CD4-positive, alpha-beta memory T cell (primary cell): Measurements from ENCODE around the gene NDUFB4. TPM values are rescaled to one million over a fixed set of nuclear protein-coding genes. Genes with fewer than 3 reads are reported as not detected.

Experiments used
- CTCF ChIA-PET: fragments of 350-600 bp; sonication (Branson Sonifier 250); formaldehyde crosslinking; loops from one replicate; lab custom pipeline; 2021; ENCODE audit warnings: inconsistent platforms; ENCODE audit not compliant: partially characterized antibody; lab: Charles Lee
- POLR2A ChIA-PET: fragments of 350-600 bp; sonication (Branson Sonifier 250); formaldehyde crosslinking; loops from one replicate; lab custom pipeline; 2021; ENCODE audit not compliant: partially characterized antibody; lab: Charles Lee
- DNase-seq, 5 donors: peaks; one replicate each; pipeline versions ENCODE4 v3.0.0 to v3.0.0-alpha.2; 2020 to 2022; ENCODE audit warnings: mixed read lengths in 1 of 5
- H3K27ac ChIP-seq: one replicate; pipeline ENCODE4 v1.7.0; 2013; ENCODE audit warnings: low read depth, low read length
- H3K27me3 ChIP-seq: 2 replicates; pipeline ENCODE4 v1.7.0; 2013; ENCODE audit warnings: mild to moderate bottlenecking, low read length, moderate library complexity; ENCODE audit not compliant: insufficient read depth
- H3K36me3 ChIP-seq: 2 replicates; pipeline ENCODE4 v1.7.0; 2013; ENCODE audit warnings: mild to moderate bottlenecking, low read length, moderate library complexity; ENCODE audit not compliant: insufficient read depth
- H3K4me1 ChIP-seq: 2 replicates; pipeline ENCODE4 v1.7.0; 2013; ENCODE audit warnings: mild to moderate bottlenecking, low read length, moderate library complexity; ENCODE audit not compliant: insufficient read depth
- H3K4me3 ChIP-seq, 2 donors: one replicate each; pipeline ENCODE4 v1.7.0; 2013; ENCODE audit warnings: low read length in 2 of 2, mild to moderate bottlenecking in 1 of 2
- H3K9me3 ChIP-seq, 2 donors: one replicate each; pipeline ENCODE4 v1.7.0; 2013; ENCODE audit warnings: low read length in 2 of 2, control low read depth in 1 of 2; ENCODE audit not compliant: control insufficient read depth in 1 of 2
- H3K27ac Mint-ChIP-seq, 7 donors: one replicate each; pipeline ENCODE4 v1.8.0; 2020 to 2021; ENCODE audit warnings: mixed read lengths in 7 of 7, mild to moderate bottlenecking in 6 of 7, inconsistent platforms in 3 of 7, moderate library complexity in 3 of 7
- H3K27me3 Mint-ChIP-seq, 2 donors: one replicate each; pipeline ENCODE4 v1.8.0; 2020 to 2021; ENCODE audit warnings: mixed read lengths in 2 of 2
- H3K36me3 Mint-ChIP-seq, 2 donors: one replicate each; pipeline ENCODE4 v1.8.0; 2020 to 2021; ENCODE audit warnings: mixed read lengths in 2 of 2, inconsistent platforms in 1 of 2, mild to moderate bottlenecking in 1 of 2
- H3K4me1 Mint-ChIP-seq, 4 donors: one replicate each; pipeline ENCODE4 v1.8.0; 2020 to 2021; ENCODE audit warnings: mixed read lengths in 4 of 4, mild to moderate bottlenecking in 1 of 4
- H3K4me3 Mint-ChIP-seq, 8 donors: one replicate each; pipeline ENCODE4 v1.8.0; 2020 to 2021; ENCODE audit warnings: mixed read lengths in 8 of 8, mild to moderate bottlenecking in 7 of 8, moderate library complexity in 6 of 8, inconsistent platforms in 3 of 8
- H3K9me3 Mint-ChIP-seq, 8 donors: one replicate each; pipeline ENCODE4 v1.8.0; 2020 to 2021; ENCODE audit warnings: mixed read lengths in 8 of 8, mild to moderate bottlenecking in 5 of 8, inconsistent platforms in 3 of 8, moderate library complexity in 1 of 8
- intact Hi-C: fragments of 100-400 bp; cut with micrococcal nuclease; formaldehyde crosslinking; loops from one replicate; pipeline ENCODE4 v1.15.1; 2023
- polyA plus RNA-seq, 2 donors: library from polyadenylated mRNA; unstranded; fragments of 300-500 nt; fragmentation: Illumina TruSeq; gene quantifications; one replicate each; pipeline ENCODE4 v1.2.3, GENCODE V29; 2021
- total RNA-seq, 2 experiments: library from RNA; stranded (reverse); gene quantifications; one replicate each; pipeline ENCODE4 v1.2.3, GENCODE V29; 2021

NDUFB4 gene
- total and polyA plus RNA-seq, 4 experiments from 2014 or later: 82.1 to 257 (median 163) TPM

DNA sequence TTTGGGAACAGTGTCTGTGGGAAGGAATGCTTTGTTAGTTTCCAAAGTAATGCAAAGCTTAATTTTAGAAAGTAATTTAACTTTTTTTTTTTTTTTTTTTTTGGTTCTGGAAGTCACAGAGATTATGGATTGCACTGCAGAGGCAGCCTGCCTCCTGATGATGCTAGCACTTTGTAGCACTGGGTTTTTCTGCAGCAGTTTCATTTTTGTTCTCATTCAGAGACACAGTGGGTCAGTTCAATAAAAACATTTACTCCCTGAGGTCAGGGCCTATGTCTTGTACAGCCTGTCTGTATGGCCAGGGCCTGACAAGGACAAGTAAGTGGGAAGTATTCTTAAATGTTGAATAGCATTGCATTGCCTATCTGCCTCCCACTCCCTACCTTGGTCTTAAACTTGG is 39.0 kb upstream of the NDUFB4 start:
- intact Hi-C loops: loop anchor here (5.0 to 10.0 kb wide), 2 partner anchors 462 to 1675 kb away; partner anchors contain the start of gene GSK3B
- Mint-ChIP-seq H3K9me3 (no peaks in the 10 kb centered on the region), H3K4me3 (no peak overlapping the region), H3K36me3 (no peaks in the 10 kb centered on the region), H3K27me3 (peaks cover 0 to 5% of the 10 kb centered on the region in 2 donors), H3K4me1 (peaks cover 11 to 24% (median 13%) of the 10 kb centered on the region in 4 donors), H3K27ac (peak overlapping the region in 5 of 7 donors; percentile 17 to 96 (median 92))
- ChIA-PET CTCF (interaction anchor here (0.9 to 9.0 kb wide), 11 partner anchors 8 to 1673 kb away, joined by 3 to 294 read pairs (median 26); partner anchors contain the start of gene NDUFB4), POLR2A (interaction anchor here (0.6 kb wide), 1 partner anchor 11 kb away, joined by 3 read pairs; no protein-coding TSS in a partner anchor)
- Histone ChIP-seq H3K27ac (no peak overlapping the region), H3K27me3 (no peaks in the 10 kb centered on the region), H3K4me1 (peaks cover 11% of the 10 kb centered on the region), H3K4me3 (no peak overlapping the region), H3K36me3 (no peaks in the 10 kb centered on the region), H3K9me3 (no peaks in the 10 kb centered on the region)
- no peak for DNase-seq

DNA sequence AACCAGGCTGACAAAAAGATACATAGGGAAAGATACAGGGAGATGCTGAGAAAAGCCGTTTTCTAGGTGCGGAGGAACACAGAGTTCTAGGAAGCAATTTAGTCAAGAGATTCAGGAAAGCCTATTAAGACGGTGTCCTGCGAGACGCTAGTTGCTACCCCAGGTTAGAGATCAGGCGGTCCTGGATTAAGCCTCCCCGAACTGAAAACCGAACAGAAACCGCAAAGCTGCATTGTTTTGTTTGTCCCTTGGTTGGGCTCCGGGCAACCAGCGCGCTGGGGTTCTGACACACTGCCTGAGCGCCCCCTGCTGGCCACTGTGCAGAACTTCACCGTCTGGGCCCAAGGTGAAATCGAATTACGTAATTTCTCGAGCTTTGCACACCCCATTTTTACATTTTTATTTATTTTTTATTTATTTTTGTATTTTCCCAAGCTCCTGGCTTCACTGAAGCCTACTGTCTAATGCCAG is 37.3 kb upstream of the NDUFB4 start:
- no peaks in the 10 kb centered on the region for H3K36me3 Mint-ChIP-seq
- peaks cover 1% of the 10 kb centered on the region in 2 donors for H3K27me3 Mint-ChIP-seq
- H3K9me3 ChIP-seq: no peaks in the 10 kb centered on the region
- H3K27ac ChIP-seq: peak overlapping the region; percentile 36
- ChIA-PET CTCF (interaction anchor here (0.6 to 9.0 kb wide), 58 partner anchors 9 to 1674 kb away, joined by 3 to 294 read pairs (median 4); partner anchors contain the start of genes LRRC58 and NDUFB4), POLR2A (interaction anchor here (0.6 to 1.5 kb wide), 9 partner anchors 9 to 315 kb away, joined by 3 to 10 read pairs (median 4); partner anchors contain the start of genes GTF2E1, NDUFB4 and RABL3)
- H3K4me1 ChIP-seq: peaks cover 11% of the 10 kb centered on the region
- H3K4me3 ChIP-seq: peak overlapping the region in 1 of 2 donors; percentile 33
- intact Hi-C loops: loop anchor here (1.0 to 10.0 kb wide), 5 partner anchors 142 to 1677 kb away; partner anchors contain the start of gene GSK3B
- H3K4me1 Mint-ChIP-seq: peaks cover 11 to 24% (median 13%) of the 10 kb centered on the region in 4 donors
- no peaks in the 10 kb centered on the region for H3K27me3 ChIP-seq
- H3K9me3 Mint-ChIP-seq: no peaks in the 10 kb centered on the region
- DNase-seq: peak; percentile 85 to 91 (median 89)
- H3K27ac Mint-ChIP-seq: peak overlapping the region; percentile 69 to 96 (median 93)
- H3K4me3 Mint-ChIP-seq: peak overlapping the region; percentile 74 to 88 (median 82)
- no peaks in the 10 kb centered on the region for H3K36me3 ChIP-seq

DNA sequence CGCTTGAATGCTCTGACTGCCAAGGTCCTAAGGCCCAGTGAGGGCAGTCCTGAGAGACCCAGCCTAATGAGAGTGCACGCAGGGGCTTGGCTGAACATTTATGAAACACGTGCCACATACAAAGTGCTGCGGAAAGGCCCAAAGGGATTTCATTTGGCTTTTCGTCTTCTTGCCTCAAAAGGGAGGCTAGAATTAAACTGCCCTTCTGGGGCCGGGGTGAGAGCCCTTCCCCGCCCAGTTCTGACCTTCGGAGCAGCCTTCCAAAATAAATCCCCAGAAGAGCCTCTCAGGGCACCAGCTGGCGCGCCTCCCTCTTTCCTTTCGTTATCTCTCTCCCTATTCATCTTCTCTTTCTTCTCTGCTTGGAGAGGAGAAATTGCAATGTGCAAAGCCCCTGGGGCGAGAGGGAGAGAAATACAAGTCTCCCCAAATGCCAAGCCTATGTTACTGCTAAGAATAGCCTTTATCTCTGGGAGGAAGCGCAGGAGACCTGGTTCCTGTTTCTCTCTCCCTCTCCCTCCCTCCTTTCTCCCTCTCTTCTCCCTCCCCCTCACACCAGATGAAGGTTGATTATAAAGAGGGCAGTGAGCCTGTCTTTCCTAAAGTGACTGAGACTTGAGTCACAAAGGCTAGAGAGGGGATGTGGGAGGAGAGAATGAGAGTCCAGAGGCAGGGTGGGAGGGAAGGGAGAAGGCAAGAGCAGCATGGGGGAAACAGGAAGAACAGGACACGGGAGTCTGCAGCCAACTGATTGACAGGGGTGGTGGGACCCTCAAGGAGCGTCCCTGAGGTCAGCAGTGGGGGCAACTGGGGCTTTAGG is 36.7 kb upstream of the NDUFB4 start:
- CTCF ChIA-PET: interaction anchor here (0.6 to 9.0 kb wide), 56 partner anchors 9 to 1075 kb away, joined by 3 to 294 read pairs (median 4); partner anchors contain the start of genes LRRC58 and NDUFB4
- POLR2A ChIA-PET: interaction anchor here (0.6 to 1.5 kb wide), 8 partner anchors 8 to 315 kb away, joined by 3 to 10 read pairs (median 4); partner anchors contain the start of genes GTF2E1, NDUFB4 and RABL3
- DNase-seq: no peak
- peaks cover 11 to 24% (median 13%) of the 10 kb centered on the region in 4 donors for H3K4me1 Mint-ChIP-seq
- intact Hi-C loops: loop anchor here (1.0 to 10.0 kb wide), 7 partner anchors 142 to 1677 kb away; partner anchors contain the start of genes GSK3B and LRRC58
- Histone ChIP-seq H3K27ac (no peak overlapping the region), H3K27me3 (no peaks in the 10 kb centered on the region), H3K4me1 (peaks cover 11% of the 10 kb centered on the region), H3K4me3 (peak overlapping the region in 1 of 2 donors; percentile 47), H3K36me3 (no peaks in the 10 kb centered on the region), H3K9me3 (no peaks in the 10 kb centered on the region)
- no peaks in the 10 kb centered on the region for H3K9me3 Mint-ChIP-seq
- no peaks in the 10 kb centered on the region for H3K36me3 Mint-ChIP-seq
- peaks cover 1 to 2% of the 10 kb centered on the region in 2 donors for H3K27me3 Mint-ChIP-seq
- peak overlapping the region in 7 of 8 donors; percentile 23 to 75 (median 65) for H3K4me3 Mint-ChIP-seq
- H3K27ac Mint-ChIP-seq: peak overlapping the region in 6 of 7 donors; percentile 50 to 85 (median 82)

DNA sequence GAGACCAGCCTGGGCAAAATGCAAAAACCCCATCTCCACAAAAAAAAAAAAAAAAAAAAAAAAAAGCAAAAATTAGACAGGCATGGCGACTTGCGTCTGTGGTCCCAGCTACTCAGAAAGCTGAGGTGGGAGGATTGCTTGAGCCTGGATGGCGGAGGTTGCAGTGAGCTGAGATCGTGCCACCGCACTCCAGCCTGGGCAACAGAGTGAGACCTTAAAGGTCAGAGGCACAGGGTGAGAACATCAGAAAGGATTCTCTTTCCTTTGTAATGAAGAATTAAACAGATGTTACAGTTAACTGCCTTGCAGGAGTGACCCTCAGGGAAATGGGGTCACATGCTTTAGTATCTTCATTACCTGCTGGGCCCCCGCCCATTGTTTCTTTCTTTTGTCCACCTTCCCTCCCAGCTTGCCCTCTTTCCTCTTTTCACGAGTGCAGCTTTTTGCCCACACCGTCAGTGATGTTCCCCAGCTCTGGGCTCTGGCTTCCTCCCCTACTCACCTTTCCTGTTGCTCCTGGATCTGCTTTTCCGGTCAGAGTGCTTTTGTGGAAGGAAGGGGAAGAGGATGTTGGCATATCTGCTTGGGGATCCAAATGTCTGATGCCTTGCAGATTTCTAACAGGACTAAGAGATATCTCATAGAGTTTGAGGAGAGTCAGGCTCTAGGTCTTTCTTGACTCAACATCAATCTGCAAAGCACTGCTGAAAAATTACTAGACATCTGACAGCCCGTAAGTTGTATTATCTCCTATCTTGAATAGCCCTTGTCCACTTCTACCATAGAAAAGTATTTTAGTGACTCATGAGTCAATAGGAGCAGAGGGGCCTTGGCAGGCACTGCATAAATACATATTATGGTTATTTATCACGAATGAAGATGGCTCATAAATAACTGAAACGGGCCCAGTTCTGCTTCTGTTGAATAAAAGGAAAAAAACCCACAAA is 35.6 kb upstream of the NDUFB4 start:
- Histone ChIP-seq H3K4me3 (no peak overlapping the region), H3K9me3 (no peaks in the 10 kb centered on the region), H3K27me3 (no peaks in the 10 kb centered on the region), H3K4me1 (peaks cover 11% of the 10 kb centered on the region), H3K36me3 (no peaks in the 10 kb centered on the region), H3K27ac (no peak overlapping the region)
- Mint-ChIP-seq H3K27ac (peak overlapping the region in 6 of 7 donors; percentile 1 to 62 (median 46)), H3K9me3 (no peaks in the 10 kb centered on the region), H3K36me3 (no peaks in the 10 kb centered on the region), H3K4me1 (peaks cover 11 to 24% (median 13%) of the 10 kb centered on the region in 4 donors), H3K27me3 (peaks cover 1 to 2% of the 10 kb centered on the region in 2 donors), H3K4me3 (peak overlapping the region in 3 of 8 donors; percentile 26 to 50 (median 43))
- peak in 1 of 5 donors; percentile 8 for DNase-seq
- POLR2A ChIA-PET: interaction anchor here (1.7 to 2.1 kb wide), 2 partner anchors 35 to 235 kb away, joined by 7 to 8 read pairs; partner anchors contain the start of gene NDUFB4
- intact Hi-C loops: loop anchor here (1.0 to 10.0 kb wide), 5 partner anchors 36 to 235 kb away; partner anchors contain the start of genes GTF2E1, LRRC58, NDUFB4 and RABL3
- CTCF ChIA-PET: interaction anchor here (0.6 to 9.0 kb wide), 26 partner anchors 9 to 730 kb away, joined by 3 to 294 read pairs (median 4); partner anchors contain the start of gene NDUFB4

DNA sequence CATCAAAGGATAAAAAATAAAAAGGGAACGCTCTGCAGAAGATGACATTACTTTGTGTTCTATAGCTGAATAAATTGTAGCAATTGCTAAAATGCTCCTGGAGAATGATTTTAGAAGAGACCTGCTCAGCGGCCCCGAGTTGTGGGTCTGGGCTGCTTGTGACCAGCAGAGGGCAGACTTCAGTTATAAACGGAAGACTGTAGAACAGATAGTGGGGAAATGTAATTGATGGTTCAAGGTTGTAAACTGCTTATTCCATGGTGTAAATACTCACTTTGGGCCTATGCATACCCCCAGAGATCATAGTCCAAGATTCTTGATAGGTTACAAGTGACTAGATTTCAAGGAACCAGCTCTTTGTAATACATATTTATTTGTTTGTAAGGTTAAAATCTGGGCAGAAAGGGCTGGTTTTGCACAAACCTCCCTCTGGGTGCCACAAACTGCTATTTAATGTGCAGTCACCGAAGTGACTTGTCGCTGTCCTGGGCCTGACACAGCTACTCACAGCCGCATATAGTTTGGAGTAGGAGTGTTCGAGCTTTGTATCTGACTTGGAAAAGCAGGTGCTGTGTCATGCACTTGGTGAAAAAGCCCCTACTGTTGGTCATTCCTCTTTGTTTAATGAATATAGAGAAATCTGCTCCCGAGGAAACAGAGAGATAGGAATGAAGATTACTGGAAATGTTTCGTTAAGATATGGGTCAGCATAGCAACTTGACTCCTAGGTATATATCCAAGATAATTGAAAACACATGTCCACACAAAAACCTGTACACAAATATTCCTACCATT is 34.7 kb upstream of the NDUFB4 start:
- peak overlapping the region in 4 of 8 donors; percentile 34 to 52 (median 46) for H3K4me3 Mint-ChIP-seq
- POLR2A ChIA-PET: interaction anchor here (1.7 to 2.1 kb wide), 2 partner anchors 35 to 234 kb away, joined by 7 to 8 read pairs; partner anchors contain the start of gene NDUFB4
- CTCF ChIA-PET: interaction anchor here (0.6 to 9.0 kb wide), 22 partner anchors 8 to 669 kb away, joined by 3 to 294 read pairs (median 4); partner anchors contain the start of gene NDUFB4

More for the DNA sequence above, 34.7 kb upstream of the NDUFB4 start:
- no peaks in the 10 kb centered on the region for H3K9me3 ChIP-seq
- H3K27me3 Mint-ChIP-seq: peaks cover 1 to 2% of the 10 kb centered on the region in 2 donors
- peaks cover 11 to 24% (median 13%) of the 10 kb centered on the region in 4 donors for H3K4me1 Mint-ChIP-seq
- H3K9me3 Mint-ChIP-seq: no peaks in the 10 kb centered on the region
- no peaks in the 10 kb centered on the region for H3K27me3 ChIP-seq
- peak overlapping the region in 4 of 7 donors; percentile 38 to 62 (median 52) for H3K27ac Mint-ChIP-seq
- peaks cover 11% of the 10 kb centered on the region for H3K4me1 ChIP-seq
- H3K27ac ChIP-seq: no peak overlapping the region
- no peaks in the 10 kb centered on the region for H3K36me3 Mint-ChIP-seq
- H3K36me3 ChIP-seq: no peaks in the 10 kb centered on the region
- intact Hi-C loops: loop anchor here (1.0 to 10.0 kb wide), 5 partner anchors 35 to 234 kb away; partner anchors contain the start of genes GTF2E1, LRRC58, NDUFB4 and RABL3
- peak; percentile 68 to 70 (median 68) for DNase-seq
- no peak overlapping the region for H3K4me3 ChIP-seq
